Islet precursor cell (in vitro differentiated cells): Measurements from ENCODE around the gene CHCHD3.
"Not testable (repeated sequence)": the region's sequence is repeated elsewhere in the genome, so short reads cannot be mapped to it uniquely, and the experiment has no call there.

Source experiments
- DNase-seq: peaks from one replicate; pipeline ENCODE4 v3.0.0-alpha.2; 2018

CHCHD3 gene

GRCh38 chr7:132942701-132943100, 139.2 kb downstream of the CHCHD3 start:
- DNase-seq = no peak

- DNase-seq = no peak
Measured at GRCh38 chr7:132941905-132942304, 140.0 kb downstream of the CHCHD3 start.

- DNase-seq = no peak
Measured at GRCh38 chr7:132941428-132941827, 140.5 kb downstream of the CHCHD3 start.

DNA sequence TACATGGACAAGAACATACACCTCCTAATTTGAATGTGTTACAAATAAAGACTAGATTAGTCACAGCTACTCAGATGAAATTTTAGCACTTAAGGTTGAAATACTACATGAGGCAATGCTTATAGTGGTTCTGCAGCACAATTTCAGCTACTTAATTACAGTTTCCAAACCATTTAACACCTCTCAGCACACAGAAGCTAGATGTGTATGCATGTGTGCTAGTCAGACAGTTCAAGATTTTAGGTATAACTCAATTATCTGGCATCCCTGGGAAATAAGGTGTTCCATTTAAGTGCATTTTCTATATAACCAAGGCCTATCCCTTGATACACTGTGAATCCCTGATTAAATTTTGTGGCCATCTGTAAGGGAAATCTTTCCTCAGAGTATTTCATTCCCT, 141.8 kb downstream of the CHCHD3 start:
- DNase-seq = no peak

GRCh38 chr7:132939495-132939894, 142.4 kb downstream of the CHCHD3 start:
- no peak for DNase-seq

DNA sequence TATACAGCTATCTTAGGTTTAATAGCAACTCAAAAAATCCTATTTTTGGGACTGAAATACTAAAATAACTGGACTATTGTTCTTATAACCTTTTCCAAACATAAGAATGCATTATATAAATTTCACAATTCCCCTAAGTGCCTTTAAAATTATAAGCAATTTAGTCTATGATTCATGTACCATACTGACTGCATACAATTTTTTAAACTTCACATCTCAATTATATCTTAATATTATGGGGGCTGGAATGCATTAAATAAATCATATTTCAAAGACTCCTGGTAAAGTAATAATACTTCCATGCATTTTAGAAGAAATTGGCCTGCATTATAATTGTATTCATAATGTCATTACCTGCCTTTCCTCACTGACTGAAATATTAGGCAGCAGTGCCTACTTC, 144.6 kb downstream of the CHCHD3 start:
- DNase-seq = no peak

DNA sequence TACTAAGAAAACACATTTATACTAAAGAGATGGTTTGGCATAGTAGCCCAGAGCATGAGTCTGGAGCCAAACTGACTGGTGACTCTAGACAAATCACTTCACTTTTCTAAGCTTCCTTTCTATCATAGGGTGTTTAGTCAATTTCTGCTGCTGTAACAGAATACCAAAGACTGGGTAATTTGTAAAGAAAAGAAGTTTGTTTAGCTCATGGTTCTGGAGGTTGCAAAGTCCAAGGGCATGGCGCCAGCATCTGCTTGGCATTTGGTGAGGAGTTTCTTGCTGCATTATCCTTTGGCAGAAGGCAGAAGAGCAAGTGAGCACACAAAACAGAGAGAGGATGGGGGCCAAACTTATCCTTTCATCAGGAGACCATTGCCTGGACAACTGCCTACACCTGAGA, 146.3 kb downstream of the CHCHD3 start:
- DNase-seq = no peak

- DNase-seq = no peak
Measured at GRCh38 chr7:132934017-132934416, 147.9 kb downstream of the CHCHD3 start.

- no peak for DNase-seq
Measured at GRCh38 chr7:132933072-132933458, 148.8 kb downstream of the CHCHD3 start.

GRCh38 chr7:132932296-132933071, 149.4 kb downstream of the CHCHD3 start:
- no peak for DNase-seq

GRCh38 chr7:132930881-132931280, 151.0 kb downstream of the CHCHD3 start:
- DNase-seq = no peak

GRCh38 chr7:132929944-132930343, 151.9 kb downstream of the CHCHD3 start:
- not testable (repeated sequence) for DNase-seq

DNA sequence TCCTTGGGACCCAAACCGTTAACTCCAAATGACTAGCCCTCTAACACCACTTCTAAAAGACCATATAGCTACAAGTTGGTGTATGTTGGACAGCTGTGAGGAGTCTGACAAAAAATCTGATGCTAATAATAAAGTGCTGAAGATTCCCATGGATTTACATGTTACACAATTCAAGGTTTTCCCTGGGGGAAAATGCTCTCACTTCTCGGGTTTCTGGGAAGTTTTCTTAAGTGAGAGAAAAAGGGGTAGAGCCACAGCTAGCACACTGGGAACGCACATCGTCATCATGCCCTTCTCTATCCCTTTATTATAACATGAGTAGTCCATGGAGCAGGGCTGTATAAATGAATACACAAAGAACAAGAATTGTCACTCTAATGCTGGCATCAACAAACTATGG, 162.1 kb downstream of the CHCHD3 start:
- DNase-seq = no peak

DNA sequence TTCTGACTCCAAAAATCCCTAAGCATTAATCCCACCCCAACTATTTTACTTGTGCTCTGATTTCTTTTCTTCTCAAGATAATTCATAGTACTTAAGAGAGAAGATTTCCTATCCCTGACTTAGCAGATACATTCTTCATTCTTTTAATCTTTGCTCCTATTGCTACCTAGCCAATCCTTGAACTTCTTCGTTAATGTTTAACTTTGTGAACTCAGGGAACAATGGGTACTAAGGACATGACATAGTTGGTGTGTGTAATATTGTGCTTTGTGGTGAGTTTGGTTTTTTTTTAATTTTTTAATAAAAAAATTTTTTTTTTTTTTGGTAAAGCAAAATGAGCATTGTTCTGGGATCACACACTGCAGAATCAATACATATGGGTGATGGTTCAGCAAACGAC, 166.2 kb downstream of the CHCHD3 start:
- no peak for DNase-seq

DNA sequence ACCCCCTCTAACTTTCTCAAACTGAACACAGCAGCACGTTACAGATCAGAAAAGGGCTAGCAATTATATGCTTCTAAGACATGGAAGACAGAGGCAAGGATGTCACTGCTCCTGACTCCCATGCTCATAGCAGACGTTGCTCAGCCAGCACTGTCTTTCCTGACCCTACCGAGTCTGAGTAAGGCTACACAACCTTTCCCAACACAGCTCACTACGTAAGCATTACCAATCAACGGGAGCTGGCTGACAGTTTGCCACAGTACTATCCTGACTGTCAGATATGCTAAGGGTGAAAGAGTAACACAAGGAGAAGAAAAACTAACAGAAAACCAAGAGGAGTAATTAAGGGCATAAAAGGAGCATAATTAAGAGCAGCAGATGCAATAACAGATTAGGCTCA, 171.2 kb downstream of the CHCHD3 start:
- no peak for DNase-seq

GRCh38 chr7:132907380-132907940, 174.4 kb downstream of the CHCHD3 start:
- peak; percentile 70 for DNase-seq

- no peak for DNase-seq
Measured at GRCh38 chr7:132906193-132906835, 175.6 kb downstream of the CHCHD3 start.

- not testable (repeated sequence) for DNase-seq
Measured at GRCh38 chr7:132905136-132905535, 176.8 kb downstream of the CHCHD3 start.

GRCh38 chr7:132904209-132904608, 177.7 kb downstream of the CHCHD3 start:
- no peak for DNase-seq

DNA sequence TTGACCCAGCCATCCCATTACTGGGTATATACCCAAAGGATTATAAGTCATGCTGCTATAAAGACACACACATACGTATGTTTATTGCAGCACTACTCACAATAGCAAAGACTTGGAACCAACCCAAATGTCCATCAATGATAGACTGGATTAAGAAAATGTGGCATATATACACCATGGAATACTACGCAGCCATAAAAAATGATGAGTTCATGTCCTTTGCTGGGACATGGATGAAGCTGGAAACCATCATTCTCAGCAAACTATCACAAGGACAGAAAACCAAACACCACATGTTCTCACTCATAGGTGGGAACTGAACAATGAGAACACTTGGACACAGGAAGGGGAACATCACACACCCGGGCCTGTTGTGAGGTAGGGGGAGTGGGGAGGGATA, 179.6 kb downstream of the CHCHD3 start:
- not testable (repeated sequence) for DNase-seq

DNA sequence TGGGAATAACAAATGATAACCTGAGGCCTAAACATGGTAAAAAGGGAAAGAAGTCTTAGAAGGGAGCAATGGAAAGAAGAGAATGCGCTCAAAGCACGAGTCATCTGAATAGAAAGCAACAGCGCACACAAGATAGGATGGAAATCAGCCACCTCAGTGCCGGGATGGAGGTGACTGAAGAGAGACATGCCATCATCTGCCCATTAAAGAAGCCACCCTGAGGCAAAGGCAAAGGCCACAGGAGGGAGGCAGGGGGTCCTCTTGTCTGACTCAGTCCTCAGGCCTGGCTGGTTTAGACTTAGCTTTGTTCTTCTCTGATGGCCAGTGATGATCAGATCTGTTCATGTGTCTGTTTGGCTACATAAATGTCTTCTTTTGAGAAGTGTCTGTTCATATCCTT, 180.6 kb downstream of the CHCHD3 start:
- DNase-seq = peak; percentile 93

- no peak for DNase-seq
Measured at GRCh38 chr7:132899833-132900232, 182.1 kb downstream of the CHCHD3 start.

DNA sequence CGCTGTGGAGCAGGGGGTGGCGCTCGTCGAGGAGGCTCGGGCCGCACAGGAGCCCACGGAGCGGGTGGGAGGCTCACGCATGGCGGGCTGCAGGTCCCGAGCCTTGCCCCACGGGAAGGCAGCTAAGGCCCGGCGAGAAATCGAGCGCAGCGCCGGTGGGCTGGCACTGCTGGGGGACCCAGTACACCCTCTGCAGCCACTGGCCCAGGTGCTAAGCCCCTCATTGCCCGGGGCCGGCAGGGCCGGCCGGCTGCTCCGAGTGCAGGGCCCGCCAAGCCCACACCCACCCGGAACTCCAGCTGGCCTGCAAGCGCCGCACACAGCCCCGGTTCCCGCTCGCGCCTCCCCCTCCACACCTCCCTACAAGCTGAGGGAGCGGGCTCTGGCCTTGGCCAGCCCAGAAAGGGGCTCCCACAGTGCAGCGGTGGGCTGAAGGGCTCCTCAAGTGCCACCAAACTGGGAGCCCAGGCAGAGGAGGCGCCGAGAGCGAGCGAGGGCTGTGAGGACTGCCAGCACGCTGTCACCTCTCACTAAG, 183.2 kb downstream of the CHCHD3 start:
- not testable (repeated sequence) for DNase-seq

DNA sequence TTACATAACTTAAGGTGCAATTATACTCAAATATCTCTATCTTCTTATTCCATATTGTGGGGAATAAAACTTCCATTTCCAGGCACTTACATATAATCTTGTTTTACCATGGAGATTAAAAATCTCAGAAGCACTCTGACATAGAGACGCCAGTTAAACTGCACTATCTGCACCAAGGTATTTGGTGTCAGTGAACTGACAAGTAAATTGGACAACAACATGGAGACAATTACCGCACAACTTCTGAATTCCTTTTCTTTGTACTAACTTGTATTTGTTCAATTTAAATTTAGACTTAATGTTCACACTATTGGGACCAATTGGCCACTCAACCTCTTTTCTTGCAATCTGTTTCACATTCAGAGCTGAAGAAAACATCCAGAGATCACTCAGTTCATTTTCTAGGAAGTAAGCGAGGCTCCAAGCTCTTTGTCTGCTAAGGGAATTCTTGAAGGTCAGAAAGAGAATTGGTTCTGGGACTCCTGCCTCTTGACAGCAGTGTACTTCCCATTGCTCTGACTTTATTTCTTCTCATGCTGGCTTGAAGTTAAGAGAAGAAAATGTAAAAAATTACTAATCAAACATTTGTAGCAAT, 184.7 kb downstream of the CHCHD3 start:
- DNase-seq = no peak
